GM12891 (cell line): ENCODE results near the gene CYP27B1.
"Not testable (repeated sequence)": the region's sequence is repeated elsewhere in the genome, so short reads cannot be mapped to it uniquely, and the experiment has no call there.

Source experiments
- DNase-seq: peaks from one replicate; pipeline ENCODE4 v3.0.0; 2011; ENCODE audit warnings: low spot score; ENCODE audit not compliant: insufficient read length
- FAIRE-seq: peaks from 2 replicates; lab custom pipeline; 2011; peaks lifted over from hg19 to GRCh38; lab: Jason Lieb, UNC
- PAX5 ChIP-seq: IDR thresholded peaks from 2 replicates; pipeline ENCODE4 v1.6.1; 2011; ENCODE audit warnings: low read length, moderate library complexity, mild to moderate bottlenecking; ENCODE audit not compliant: insufficient read depth, severe bottlenecking
- POLR2A ChIP-seq: IDR thresholded peaks from 2 replicates; pipeline ENCODE4 v1.6.1; 2011; ENCODE audit warnings: low read depth, low read length, control low read depth
- POLR2AphosphoS5 ChIP-seq: IDR thresholded peaks from 2 replicates; pipeline ENCODE4 v1.6.1; 2011; ENCODE audit warnings: low read depth, low read length, control low read depth
- POU2F2 ChIP-seq: IDR thresholded peaks from 2 replicates; pipeline ENCODE4 v1.6.1; 2011; ENCODE audit warnings: low read depth, mild to moderate bottlenecking, control low read depth, low read length, moderate library complexity
- SPI1 ChIP-seq: IDR thresholded peaks from 2 replicates; pipeline ENCODE4 v1.6.1; 2011; ENCODE audit warnings: low read depth, low read length, control low read depth
- TAF1 ChIP-seq: IDR thresholded peaks from 2 replicates; pipeline ENCODE4 v1.6.1; 2011; ENCODE audit warnings: low read depth, low read length, control low read depth

The CYP27B1 gene

DNA sequence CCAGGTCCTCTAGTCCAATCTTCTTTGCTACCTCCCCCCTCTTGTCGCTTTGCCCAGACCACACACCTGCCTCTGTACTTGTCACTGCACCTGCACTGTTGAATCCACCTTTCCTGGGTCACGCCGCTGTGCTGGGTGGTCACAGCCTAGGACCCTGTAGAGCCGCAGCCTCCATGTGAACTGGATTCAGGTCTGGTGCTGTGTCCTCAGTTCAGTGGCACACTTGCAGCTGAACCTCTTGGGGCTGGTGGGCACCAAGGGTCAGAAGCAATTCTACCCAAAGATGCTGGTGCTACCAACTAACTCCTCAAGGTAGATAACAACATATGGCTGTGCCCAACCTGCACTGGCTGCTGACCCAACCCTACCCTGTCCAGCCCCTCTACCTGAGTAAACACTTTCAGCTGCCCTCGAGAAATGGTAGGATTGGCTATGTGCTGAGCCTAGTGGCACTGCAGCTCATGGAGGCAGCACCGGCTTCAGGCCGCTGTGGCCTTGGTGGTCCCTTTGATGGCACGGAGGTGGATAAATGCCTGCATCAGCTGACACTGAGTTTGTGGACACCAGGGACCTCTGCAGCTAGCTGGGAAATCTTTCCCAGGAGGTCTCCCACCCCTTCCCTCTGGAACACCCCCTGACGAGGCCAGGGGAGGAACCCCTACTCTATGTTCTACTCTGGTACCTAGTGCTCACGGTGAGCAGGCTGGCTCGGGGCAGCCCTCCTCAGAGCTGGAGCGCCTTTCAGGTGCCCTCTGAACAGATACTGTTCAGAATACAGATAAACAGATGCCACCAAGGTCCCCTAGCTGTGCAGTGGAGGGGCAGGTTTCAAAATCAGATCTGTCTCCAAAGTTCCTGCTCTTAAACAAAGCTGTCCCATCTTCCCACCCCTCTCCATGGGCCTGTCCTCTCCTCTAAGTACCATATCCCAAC, 42.6 kb downstream of the CYP27B1 start:
- DNase-seq = peak; percentile 8

DNA sequence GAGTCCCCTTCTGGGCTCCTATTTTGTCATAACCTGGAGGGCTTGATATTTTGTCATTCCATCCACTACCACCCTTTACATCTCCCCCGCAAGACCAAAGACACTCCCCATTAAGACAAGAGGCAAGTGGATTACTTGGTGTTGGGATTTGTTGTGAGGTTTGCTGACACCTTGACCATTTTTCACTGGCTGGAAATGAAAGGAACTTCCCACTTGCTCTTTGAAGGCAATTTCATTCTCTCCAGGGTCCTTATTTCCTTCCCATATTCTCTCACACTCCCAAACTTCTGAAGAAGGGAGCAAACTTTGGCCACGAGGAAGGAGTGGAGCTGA, 43.3 kb downstream of the CYP27B1 start:
- peak; percentile 15 for DNase-seq
- no peak for FAIRE-seq
- TF ChIP-seq PAX5 (no peak), POU2F2 (no peak), POLR2A (no peak), SPI1 (no peak), TAF1 (no peak), POLR2AphosphoS5 (no peak)

More for the DNA sequence above, 42.6 kb downstream of the CYP27B1 start:
- TF ChIP-seq POLR2AphosphoS5 (no peak), POLR2A (no peak), TAF1 (no peak)
- no peak for FAIRE-seq

DNA sequence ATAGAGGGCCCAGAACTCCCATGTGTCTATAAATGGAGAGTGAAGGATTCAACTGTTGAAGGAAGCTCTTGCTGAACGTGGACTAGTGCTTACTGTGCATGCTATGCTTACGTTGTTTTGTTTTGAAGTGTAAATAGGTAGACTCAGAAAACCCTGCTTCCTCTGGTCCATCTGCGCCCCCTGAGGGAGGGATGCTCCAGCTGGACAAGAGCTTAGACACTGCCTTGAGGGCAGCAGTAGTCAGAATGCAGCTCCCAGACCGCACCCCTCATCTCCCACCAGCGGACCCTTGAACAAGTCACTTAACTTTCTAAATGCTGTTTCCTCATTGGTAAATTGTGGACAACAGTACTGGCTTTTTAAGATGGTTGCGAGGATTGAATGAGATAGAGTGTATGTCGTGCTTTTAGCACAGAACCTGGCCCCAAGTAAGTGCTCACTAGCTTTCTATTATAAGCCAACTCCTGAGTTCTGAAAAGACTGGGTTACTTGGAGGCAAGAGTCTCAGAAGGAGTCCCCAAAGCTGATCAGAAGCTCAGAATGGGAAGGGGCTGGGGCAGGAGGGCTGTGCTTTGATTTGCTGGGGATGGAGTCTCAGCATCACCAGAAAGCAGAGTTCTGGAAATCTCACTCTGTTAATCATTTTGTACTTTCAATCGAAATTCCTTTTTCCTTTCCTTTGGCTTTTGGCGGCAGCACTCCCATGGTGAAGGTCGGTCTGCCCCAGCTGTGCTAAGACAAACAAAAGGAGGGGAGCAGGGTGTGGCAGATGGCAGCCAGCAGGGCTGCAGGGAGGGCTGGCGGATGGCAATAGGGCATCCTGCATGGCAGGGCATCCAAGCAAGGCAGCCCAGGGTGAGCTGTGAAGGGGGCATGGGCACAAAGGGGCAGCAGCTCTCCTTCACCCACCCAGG, 43.9 kb downstream of the CYP27B1 start:
- TF ChIP-seq PAX5 = no peak
- TF ChIP-seq POLR2AphosphoS5 = no peak
- no peak for TF ChIP-seq POU2F2
- no peak for TF ChIP-seq TAF1
- no peak for TF ChIP-seq SPI1
- TF ChIP-seq POLR2A = no peak
- FAIRE-seq (no peak), DNase-seq (peak; percentile 12)

DNA sequence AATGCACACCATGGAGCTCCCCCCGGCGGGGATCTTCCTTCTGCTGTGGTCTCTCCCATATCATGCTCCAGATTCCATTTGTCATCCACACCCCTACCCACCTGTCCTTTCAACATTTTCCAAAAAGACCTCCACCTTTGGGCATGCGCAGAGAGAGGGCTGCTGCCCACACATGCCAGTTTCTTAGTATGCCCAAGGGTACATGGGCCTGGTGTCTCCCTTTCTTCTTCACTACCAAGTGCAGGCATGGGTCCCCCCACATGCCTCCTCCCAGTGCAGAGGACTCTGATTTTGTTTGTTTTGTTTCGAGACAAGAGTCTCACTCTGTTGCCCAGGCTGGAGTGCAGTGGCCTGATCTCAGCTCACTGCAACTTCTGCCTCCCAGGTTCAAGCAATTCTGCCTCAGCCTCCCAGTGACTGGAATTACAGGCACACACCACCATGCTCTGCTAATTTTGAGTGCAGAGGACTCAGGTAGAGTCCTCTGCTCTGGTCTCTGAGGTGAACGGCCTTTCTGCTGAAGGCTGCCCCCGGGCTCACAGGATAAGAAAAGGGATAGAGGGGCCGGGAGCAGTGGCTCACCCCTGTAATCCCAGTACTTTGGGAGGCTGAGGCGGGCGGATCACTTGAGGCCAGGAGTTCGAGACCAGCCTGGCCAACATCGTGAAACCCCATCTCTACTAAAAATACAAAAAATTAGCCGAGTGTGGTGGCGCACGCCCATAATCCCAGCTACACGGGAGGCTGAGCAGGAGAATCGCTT, 44.9 kb downstream of the CYP27B1 start:
- not testable (repeated sequence) for FAIRE-seq
- peak; percentile 10 for DNase-seq

DNA sequence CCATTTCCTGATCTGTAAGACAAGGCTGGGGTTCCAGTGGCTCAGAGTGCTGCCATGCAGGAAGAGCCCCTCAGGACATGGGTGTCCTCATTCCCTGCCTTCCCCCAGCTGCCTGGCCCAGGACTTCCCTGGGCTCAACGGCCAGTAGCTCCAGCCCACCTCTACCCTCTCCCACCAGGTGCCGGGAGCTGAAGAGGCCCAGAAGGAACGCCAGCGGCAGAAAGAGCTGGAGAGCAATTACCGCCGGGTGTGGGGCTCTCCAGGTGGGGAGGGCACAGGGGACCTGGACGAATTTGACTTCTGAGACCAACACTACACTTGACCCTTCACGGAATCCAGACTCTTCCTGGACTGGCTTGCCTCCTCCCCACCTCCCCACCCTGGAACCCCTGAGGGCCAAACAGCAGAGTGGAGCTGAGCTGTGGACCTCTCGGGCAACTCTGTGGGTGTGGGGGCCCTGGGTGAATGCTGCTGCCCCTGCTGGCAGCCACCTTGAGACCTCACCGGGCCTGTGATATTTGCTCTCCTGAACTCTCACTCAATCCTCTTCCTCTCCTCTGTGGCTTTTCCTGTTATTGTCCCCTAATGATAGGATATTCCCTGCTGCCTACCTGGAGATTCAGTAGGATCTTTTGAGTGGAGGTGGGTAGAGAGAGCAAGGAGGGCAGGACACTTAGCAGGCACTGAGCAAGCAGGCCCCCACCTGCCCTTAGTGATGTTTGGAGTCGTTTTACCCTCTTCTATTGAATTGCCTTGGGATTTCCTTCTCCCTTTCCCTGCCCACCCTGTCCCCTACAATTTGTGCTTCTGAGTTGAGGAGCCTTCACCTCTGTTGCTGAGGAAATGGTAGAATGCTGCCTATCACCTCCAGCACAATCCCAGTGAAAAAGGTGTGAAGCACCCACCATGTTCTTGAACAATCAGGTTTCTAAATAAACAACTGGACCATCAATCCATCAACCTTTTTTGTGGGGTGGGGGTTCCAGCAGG, 46.0 kb downstream of the CYP27B1 start:
- DNase-seq = peak; percentile 19
- no peak for FAIRE-seq
- TF ChIP-seq SPI1 (no peak), PAX5 (no peak), TAF1 (no peak), POU2F2 (no peak), POLR2AphosphoS5 (no peak), POLR2A (no peak; the same call in 1 of the 2 replicates)

DNA sequence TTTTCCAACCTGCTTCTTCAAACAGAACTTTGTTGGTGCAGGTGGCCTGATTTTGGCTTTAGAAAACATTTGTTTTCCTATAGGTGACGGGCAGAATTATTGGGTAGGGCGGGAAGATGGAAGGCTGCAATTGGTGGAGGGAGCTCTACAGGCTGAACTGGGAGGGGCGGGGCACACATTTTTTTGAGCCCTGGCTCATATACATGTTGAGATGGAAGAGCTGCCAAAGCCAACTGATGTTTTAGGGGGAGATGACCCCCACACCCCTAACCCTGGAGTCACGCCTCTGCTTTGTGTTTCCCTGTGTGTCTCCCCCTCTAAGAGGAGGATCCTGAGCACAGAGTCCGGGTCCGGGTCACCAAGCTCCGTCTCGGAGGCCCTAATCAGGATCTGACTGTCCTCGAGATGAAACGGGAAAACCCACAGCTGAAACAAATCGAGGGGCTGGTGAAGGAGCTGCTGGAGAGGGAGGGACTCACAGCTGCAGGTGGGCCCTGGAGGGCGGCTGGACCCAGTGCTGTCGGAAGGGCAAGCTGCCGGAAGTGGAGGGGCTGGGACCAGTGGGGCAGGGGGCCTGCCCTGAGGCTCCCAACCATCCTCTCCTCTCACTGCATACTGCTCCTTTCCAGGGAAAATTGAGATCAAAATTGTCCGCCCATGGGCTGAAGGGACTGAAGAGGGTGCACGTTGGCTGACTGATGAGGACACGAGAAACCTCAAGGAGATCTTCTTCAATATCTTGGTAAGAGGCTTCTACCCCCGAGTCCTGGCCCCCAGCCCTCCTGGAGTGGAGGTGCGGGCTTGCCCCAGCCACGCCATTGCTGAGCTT, 46.9 kb downstream of the CYP27B1 start:
- TF ChIP-seq POLR2A = no peak
- TF ChIP-seq PAX5 = no peak
- TF ChIP-seq POLR2AphosphoS5 = no peak
- TF ChIP-seq POU2F2 = no peak
- no peak for TF ChIP-seq TAF1
- TF ChIP-seq SPI1 = no peak
- FAIRE-seq = no peak
- peak; percentile 8 for DNase-seq

DNA sequence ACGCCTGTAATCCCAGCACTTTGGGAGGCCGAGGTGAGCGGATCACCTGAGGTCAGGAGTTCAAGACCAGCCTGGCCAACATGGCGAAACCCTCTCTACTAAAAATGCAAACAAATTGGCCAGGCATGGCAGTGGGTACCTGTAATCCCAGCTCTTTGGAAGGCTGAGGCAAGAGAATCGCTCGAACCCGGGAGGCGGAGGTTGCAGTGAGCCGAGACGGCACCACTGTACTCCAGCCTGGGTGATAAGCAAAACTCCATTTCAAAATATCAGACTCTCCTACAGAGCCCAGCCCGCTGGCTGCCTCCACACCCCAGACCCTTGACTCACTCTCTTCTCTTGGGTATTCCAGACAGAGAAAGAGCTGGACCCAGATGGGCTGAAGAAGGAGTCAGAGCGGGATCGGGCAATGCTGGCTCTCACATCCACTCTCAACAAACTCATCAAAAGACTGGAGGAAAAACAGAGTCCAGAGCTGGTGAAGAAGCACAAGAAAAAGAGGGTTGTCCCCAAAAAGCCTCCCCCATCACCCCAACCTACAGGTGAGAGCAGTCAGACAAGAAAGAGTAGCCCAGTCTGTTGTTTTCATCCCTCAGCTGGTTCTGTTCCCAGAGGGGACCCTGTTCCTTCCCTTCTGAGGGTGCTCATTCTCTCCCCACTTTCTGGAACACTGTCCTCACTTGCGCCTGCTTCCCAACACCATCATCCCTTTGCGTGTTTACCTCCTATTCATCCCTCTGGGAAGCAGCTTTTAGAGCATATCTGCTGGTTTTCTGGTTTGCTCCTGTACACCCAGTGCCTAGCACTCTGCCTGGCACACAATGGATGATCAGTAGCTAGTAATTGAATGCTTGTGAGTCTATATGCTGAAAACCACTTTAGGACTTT, 48.0 kb downstream of the CYP27B1 start:
- TF ChIP-seq TAF1 (no peak), PAX5 (no peak), SPI1 (no peak), POU2F2 (no peak), POLR2A (no peak), POLR2AphosphoS5 (no peak)
- FAIRE-seq (no peak), DNase-seq (no peak)
